Activated naive CD8-positive, alpha-beta T cell (primary cell): Measurements from ENCODE around the gene AQP12A.

Source experiments
- H3K27ac Mint-ChIP-seq: one replicate; pipeline ENCODE4 v1.8.0; 2021; ENCODE audit warnings: mixed read lengths
- H3K27me3 Mint-ChIP-seq: one replicate; pipeline ENCODE4 v1.8.0; 2021; ENCODE audit warnings: mixed read lengths
- H3K36me3 Mint-ChIP-seq: one replicate; pipeline ENCODE4 v1.8.0; 2021; ENCODE audit warnings: mixed read lengths
- H3K4me1 Mint-ChIP-seq: one replicate; pipeline ENCODE4 v1.8.0; 2021; ENCODE audit warnings: low read depth, mixed read lengths
- H3K4me3 Mint-ChIP-seq: one replicate; pipeline ENCODE4 v1.8.0; 2021; ENCODE audit warnings: mild to moderate bottlenecking, mixed read lengths
- H3K9me3 Mint-ChIP-seq: one replicate; pipeline ENCODE4 v1.8.0; 2021; ENCODE audit warnings: low read depth, mixed read lengths

Gene AQP12A

DNA sequence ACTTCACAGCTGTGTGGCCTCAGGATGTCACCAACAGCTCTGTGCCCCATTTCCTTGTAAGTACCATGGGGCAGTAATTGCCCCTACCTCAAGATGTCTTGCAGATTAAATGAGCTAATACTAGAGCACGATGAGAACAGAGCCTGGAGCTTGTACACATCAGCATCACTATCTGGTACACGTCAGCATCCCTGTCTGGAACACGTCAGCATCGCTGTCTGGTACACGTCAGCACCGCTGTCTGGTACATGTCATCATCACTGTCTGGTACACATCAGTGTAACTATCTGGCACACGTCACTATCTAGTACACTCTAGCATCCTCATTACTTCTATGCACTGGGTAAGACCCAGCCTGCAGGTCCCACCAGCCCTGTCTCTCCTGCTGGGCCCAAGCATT is 37.2 kb downstream of the AQP12A start:
- Mint-ChIP-seq H3K27ac (no peak overlapping the region), H3K4me3 (no peak overlapping the region), H3K4me1 (no peaks in the 10 kb centered on the region), H3K9me3 (no peaks in the 10 kb centered on the region), H3K27me3 (no peaks in the 10 kb centered on the region), H3K36me3 (no peaks in the 10 kb centered on the region)

DNA sequence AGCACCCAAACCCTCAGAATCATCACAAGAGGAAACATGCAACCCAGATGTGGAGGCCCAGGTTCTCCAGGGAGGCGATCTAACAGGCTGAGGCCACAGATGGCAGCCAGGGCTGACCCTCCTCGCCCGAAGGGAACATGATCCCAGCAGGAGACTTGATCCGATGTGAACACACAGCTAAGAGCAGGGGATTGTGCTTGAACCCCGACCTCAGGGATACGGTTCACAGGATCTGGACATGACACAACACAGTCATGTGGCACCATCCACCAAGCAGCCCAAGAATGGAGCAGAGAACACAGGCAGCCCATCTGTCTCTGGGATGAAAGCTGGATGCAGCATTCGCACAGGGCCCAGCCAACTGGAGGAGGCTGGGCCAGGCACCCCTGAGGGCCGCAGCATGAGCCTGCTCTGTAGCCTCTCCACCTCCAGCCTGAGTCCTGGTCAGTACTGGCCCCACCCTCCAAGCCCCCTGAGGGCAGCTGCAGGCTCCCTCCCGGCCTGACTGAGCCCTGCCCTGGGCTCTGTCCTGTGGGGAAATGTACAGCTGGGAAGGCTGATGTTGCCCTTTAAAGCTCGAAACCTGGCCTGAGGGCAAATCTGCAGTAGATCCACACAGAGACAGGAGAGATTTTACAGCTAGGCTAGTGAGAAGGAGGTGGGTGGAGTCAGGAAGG is 39.0 kb downstream of the AQP12A start:
- Mint-ChIP-seq H3K4me1 (no peaks in the 10 kb centered on the region), H3K36me3 (no peaks in the 10 kb centered on the region), H3K27ac (no peak overlapping the region), H3K4me3 (no peak overlapping the region), H3K27me3 (no peaks in the 10 kb centered on the region), H3K9me3 (no peaks in the 10 kb centered on the region)

DNA sequence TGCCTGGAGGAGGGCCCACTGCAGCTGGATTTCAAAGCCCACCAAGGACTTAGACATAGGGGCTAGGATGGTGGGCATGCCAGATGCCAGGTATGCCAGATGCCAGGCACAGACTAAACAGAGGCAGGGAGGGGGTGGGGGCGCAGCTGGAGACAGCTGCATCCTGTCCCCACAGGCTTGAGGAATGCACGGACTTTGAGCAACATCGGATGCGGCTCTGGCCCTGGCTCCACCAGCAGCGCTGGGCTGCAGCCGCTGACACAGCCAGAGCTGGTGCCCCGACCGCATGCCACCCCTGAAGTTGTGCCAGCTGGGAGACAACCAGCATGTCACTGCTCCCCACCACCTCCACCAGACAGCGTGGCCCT is 39.5 kb downstream of the AQP12A start:
- Mint-ChIP-seq H3K9me3 (no peaks in the 10 kb centered on the region), H3K27me3 (no peaks in the 10 kb centered on the region), H3K4me3 (no peak overlapping the region), H3K36me3 (no peaks in the 10 kb centered on the region), H3K27ac (no peak overlapping the region), H3K4me1 (no peaks in the 10 kb centered on the region)

DNA sequence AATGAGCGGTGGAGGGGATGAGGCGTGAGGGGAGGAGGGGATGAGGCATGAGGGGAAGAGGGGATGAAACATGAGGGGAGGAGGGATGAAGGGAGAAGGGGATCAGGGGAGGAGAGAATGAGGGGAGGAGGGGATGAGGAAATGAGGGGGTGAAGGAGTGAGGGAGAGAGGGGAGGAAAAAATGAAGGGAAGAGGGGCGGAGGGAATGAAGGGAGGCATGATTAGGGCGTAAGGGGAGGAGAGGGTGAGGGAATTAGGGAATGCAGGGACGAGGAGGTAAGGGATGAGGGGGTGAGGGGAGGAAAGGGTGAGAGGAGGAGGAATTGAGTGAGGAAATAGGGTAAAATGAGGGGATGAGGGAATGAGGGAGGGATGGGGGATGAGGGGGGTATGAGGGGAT is 40.5 kb downstream of the AQP12A start:
- no peaks in the 10 kb centered on the region for H3K27me3 Mint-ChIP-seq
- H3K36me3 Mint-ChIP-seq: no peaks in the 10 kb centered on the region

DNA sequence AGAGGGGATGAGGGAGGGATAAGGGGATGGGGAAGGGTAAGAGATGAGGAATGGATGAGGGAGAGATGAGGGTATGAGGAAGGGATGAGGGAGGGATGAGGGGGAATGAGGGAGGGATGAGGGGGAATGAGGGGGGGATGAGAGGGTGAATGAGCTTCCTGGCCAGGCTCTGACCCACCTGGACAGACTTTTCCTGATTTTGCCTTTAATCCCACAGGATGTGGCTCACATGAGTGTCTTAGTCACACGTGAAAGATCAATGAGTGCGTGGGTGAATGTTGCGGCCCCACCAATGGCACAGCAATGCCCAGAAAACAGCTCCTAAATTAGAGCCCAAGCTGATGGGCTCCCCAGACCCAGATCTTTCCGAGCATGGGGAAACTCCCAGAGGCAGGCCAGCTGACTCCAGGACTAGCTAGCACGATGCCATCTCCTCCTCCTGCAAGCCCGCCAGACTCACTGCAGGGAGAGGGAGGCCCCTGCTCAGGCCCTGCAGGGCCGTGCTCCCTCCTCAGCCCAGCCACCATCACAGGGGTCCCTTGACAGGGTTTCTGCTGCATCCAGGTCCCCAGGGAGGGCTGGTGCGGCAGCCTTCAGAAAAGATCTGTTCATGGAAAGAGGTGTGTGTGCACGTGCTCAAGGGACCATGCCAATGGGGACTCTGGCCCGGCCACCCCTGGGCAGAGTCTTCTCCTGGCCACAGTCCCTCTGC is 41.4 kb downstream of the AQP12A start:
- H3K4me1 Mint-ChIP-seq: no peaks in the 10 kb centered on the region

More for the DNA sequence above, 40.5 kb downstream of the AQP12A start:
- Mint-ChIP-seq H3K4me3 (no peak overlapping the region), H3K27ac (no peak overlapping the region), H3K9me3 (no peaks in the 10 kb centered on the region), H3K4me1 (no peaks in the 10 kb centered on the region)

DNA sequence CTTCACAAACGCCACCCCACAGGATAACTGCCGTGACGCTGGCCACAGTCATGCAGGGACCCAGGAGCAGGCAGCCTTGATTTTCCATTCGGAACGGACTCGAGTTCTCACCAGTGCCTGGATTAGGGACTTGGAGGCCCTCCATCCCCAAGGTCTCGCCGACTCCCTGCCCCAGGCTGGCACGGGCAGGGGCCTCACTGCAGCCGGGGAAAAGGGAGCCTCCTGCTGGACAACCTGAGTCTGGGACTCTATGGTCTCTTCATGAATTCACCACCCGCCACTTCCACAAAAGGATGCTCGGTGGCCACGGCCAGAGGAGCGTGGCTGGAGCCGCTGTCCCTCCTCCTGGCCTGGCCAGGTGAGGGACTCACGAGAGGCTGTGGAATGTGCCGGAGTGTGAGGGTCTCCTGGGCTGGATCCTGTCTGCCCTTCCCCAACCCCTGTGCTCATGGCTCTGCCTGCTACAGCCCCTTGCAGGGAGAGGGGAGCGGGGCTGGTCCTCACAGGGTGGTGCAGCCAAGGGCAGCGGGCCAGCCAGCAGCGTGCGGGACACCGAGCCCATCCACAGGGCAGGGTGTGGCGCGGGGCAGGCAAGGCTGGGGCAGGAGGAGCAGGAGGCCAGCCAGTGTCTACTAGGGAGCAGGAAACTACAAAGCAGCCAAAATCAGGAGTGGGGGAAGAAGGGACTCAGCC is 42.3 kb downstream of the AQP12A start:
- peaks cover 1% of the 10 kb centered on the region for H3K4me1 Mint-ChIP-seq
- no peaks in the 10 kb centered on the region for H3K9me3 Mint-ChIP-seq
- no peaks in the 10 kb centered on the region for H3K36me3 Mint-ChIP-seq
- no peaks in the 10 kb centered on the region for H3K27me3 Mint-ChIP-seq
- no peak overlapping the region for H3K27ac Mint-ChIP-seq
- H3K4me3 Mint-ChIP-seq: no peak overlapping the region

More for the DNA sequence above, 41.4 kb downstream of the AQP12A start:
- Mint-ChIP-seq H3K27me3 (no peaks in the 10 kb centered on the region), H3K4me3 (no peak overlapping the region), H3K27ac (no peak overlapping the region), H3K36me3 (no peaks in the 10 kb centered on the region), H3K9me3 (no peaks in the 10 kb centered on the region)

DNA sequence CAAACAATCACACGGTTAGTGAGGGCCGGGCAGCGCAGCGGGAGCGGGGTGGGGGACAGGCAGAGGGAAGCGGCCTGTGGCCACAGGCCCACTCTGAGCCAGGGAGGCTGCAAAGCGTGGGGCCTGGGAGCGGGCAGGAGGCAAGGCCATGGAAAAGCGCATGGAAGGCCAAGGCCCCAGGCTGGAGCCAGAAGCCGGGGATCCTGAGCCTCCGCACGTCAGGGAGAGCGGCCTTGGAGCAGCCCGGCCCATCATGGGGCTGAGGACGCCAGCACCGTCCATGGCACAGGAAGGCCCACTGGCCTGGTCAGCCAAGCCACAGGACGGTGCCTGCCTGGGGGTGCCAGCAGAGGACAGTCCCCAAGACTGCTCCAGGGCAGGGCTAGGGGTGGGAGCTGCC is 43.1 kb downstream of the AQP12A start:
- no peaks in the 10 kb centered on the region for H3K9me3 Mint-ChIP-seq
- no peak overlapping the region for H3K4me3 Mint-ChIP-seq
- H3K27me3 Mint-ChIP-seq: no peaks in the 10 kb centered on the region
- H3K4me1 Mint-ChIP-seq: peaks cover 9% of the 10 kb centered on the region
- no peak overlapping the region for H3K27ac Mint-ChIP-seq
- no peaks in the 10 kb centered on the region for H3K36me3 Mint-ChIP-seq

DNA sequence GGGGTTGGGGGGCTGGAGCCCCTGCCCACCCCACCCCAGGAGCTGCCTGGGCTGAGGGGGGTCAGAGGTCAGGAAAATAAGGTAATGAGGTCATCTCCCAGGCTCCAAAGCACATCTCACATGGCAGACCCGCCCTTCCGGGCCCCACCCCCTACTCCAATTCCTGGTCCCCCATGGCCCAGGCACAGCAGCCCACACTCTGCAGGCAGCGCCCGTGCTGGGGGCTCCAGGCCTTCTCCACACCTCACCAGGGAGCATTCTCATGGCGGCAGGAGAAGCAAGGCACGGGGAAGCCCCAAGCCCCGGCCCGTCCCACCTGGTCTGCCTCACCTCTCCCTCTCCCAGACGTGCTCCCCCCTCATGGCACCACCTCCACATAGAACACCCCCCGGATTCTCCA is 43.8 kb downstream of the AQP12A start:
- H3K4me1 Mint-ChIP-seq: peaks cover 10% of the 10 kb centered on the region
- H3K36me3 Mint-ChIP-seq: no peaks in the 10 kb centered on the region
- H3K9me3 Mint-ChIP-seq: no peaks in the 10 kb centered on the region
- H3K27ac Mint-ChIP-seq: no peak overlapping the region
- no peak overlapping the region for H3K4me3 Mint-ChIP-seq
- no peaks in the 10 kb centered on the region for H3K27me3 Mint-ChIP-seq

DNA sequence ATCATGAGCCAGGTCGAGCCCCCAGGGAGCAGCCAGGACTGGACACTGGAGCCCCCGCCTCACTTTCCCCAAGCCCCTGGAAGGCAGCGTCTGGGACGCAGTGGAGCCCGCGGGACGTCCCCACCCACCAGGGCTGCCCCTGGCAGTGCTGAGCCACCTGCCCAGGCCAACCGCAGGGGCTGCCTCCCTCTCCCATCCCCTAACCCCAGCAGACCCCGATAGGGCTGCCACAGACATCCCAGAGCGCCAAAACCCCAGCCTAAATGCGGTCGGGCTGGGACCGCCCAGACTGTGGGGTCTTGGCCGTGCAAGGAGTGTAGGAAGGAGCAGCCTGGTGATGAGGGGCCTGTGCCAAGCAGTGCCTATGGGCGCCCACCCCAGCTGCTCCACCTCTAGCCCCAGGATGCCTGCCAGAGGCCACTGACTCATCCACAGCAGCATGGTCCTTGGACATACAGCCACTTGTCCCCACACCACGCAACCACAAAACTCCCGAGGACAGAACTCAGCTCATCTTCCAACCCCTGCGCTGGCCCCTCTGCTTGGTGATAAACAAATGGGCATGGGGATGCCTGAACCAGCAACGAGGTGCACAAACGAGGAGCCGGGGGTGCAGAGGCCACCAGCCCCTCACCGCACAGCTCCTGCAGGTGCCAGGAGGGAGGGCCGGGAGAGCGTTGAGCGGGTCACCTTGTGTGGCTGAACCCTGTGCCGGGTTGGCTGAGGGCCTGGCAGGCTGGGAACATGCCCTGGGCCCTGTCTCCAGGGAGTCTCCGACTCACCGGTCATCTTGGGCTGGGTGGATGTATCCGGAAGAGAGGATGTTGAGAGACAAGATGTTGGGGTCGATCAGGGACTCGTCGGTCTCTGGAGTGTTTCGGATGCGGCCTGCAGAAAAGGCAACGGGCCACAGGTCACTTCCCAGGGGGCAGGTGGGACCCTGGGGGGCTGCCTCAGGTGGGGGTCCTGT is 44.9 kb downstream of the AQP12A start:
- Mint-ChIP-seq H3K27me3 (no peaks in the 10 kb centered on the region), H3K27ac (no peak overlapping the region), H3K4me3 (no peak overlapping the region), H3K4me1 (peaks cover 10% of the 10 kb centered on the region), H3K9me3 (no peaks in the 10 kb centered on the region), H3K36me3 (no peaks in the 10 kb centered on the region)

DNA sequence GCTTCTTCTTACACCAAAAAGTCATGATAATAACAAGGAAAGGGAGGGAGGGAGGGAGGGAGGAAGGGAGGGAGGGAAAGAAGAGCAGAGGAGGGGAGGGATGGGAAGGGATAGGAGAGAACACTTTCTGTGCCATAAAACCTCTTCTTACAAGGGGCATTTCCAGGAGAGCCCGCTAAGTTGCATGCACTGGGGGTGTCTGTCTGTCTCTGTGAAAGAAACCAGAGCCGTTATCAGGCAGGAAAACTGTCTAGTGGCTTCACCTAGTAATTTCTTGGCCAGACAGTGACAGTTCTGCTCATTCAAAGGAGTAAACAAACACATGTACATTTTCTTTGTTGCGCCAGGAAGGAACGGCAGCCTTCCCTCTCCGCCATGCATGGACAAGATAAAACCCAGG is 45.8 kb downstream of the AQP12A start:
- peaks cover 10% of the 10 kb centered on the region for H3K4me1 Mint-ChIP-seq

DNA sequence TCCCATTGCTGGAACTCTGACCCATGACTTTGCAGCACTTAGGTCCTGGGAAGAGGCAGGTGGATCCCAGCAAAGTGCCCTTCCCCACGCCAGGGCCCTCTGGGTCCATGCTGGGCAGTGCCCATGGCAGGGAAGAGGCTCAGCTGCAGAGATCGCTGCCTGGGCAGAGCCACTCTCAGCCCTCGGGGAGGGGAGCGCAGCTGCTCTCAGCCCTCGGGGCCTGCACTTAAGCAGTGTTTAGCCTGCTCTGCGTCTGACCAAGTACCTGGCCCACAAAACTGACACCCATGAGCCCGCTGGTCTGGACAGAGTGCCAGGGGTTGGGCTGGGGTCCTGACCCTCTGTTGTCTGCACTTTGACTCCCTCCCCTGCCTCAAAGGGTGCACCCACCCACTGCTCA is 46.3 kb downstream of the AQP12A start:
- no peak overlapping the region for H3K27ac Mint-ChIP-seq
- no peaks in the 10 kb centered on the region for H3K36me3 Mint-ChIP-seq
- no peaks in the 10 kb centered on the region for H3K9me3 Mint-ChIP-seq
- H3K4me3 Mint-ChIP-seq: no peak overlapping the region
- peaks cover 10% of the 10 kb centered on the region for H3K4me1 Mint-ChIP-seq
- H3K27me3 Mint-ChIP-seq: no peaks in the 10 kb centered on the region

More for the DNA sequence above, 45.8 kb downstream of the AQP12A start:
- Mint-ChIP-seq H3K9me3 (no peaks in the 10 kb centered on the region), H3K4me3 (no peak overlapping the region), H3K27ac (no peak overlapping the region), H3K27me3 (no peaks in the 10 kb centered on the region), H3K36me3 (no peaks in the 10 kb centered on the region)

DNA sequence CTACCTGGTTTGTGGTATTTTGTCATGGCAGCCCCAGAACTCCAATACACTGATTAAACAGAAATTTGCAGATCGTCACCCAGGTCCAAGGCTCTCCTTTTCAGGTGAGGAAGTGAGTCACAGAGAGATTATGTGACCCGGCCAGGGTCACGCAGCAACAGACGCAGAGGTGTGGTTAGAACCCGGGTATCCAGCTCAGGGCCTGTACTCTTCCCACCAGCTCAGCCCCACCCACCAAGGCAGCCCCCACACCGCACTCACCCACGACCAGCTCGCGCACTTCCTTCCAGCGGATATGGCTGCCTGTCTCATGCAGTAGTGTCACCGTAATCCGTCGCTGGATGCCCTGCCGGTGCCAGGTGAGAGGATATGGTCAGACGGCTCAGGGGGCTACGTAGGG is 48.1 kb downstream of the AQP12A start:
- peak overlapping the region; percentile 75 for H3K27ac Mint-ChIP-seq
- peak overlapping the region; percentile 57 for H3K4me3 Mint-ChIP-seq

DNA sequence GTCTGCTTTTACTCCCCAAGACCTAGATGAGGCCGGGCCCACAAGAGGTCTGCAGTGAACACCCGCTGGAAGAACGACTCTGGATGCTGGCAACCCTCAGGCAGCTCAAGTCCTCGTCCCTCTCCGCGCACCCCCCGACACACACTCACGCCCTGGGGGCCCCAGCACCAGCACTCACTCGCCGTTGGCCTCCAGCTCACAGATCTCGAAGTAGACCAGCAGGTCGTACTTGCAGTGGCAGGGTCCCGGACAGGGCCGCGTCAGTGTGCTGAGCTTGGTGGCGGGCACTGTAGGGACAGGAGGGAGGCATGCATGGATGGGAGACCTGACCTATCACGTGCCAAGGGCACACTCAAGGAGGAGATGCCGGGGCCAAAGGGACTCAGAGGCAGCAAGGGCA is 49.4 kb downstream of the AQP12A start:
- Mint-ChIP-seq H3K36me3 (no peaks in the 10 kb centered on the region), H3K27ac (no peak overlapping the region)

More for the DNA sequence above, 48.1 kb downstream of the AQP12A start:
- peaks cover 10% of the 10 kb centered on the region for H3K4me1 Mint-ChIP-seq
- no peaks in the 10 kb centered on the region for H3K27me3 Mint-ChIP-seq
- no peaks in the 10 kb centered on the region for H3K36me3 Mint-ChIP-seq
- H3K9me3 Mint-ChIP-seq: no peaks in the 10 kb centered on the region

DNA sequence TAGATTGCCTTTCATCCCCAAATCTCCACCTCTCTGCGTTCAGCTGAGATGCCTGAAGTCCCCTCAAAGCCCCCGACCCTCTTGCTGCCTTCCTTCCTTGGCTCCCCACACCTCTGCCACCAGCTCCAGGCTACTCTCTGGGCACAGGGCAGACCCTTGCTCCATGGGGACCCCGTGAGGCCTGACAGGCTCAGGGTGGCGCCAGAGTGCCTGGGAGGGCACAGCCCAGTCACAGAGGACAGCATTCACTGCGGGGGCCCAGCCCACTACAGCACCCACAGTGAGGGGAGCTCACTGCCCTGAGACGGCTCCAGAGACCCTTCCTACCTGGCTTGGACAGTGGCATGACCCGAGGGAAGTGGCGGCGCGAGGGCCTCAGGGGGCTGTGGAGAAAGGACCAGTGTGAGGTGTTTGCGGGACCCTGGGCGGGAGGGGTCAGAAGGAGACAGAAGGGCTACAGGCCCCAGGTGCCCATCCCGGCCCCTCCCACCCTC is 51.0 kb downstream of the AQP12A start:
- Mint-ChIP-seq H3K4me1 (peaks cover 10% of the 10 kb centered on the region), H3K9me3 (no peaks in the 10 kb centered on the region), H3K4me3 (no peak overlapping the region), H3K27ac (no peak overlapping the region), H3K27me3 (no peaks in the 10 kb centered on the region), H3K36me3 (no peaks in the 10 kb centered on the region)

More for the DNA sequence above, 49.4 kb downstream of the AQP12A start:
- Mint-ChIP-seq H3K27me3 (no peaks in the 10 kb centered on the region), H3K4me1 (peaks cover 10% of the 10 kb centered on the region), H3K4me3 (no peak overlapping the region), H3K9me3 (no peaks in the 10 kb centered on the region)
